ENCODE measurements around the gene GSPT1.

The GSPT1 gene

GRCh38 chr16:11868412-11868980 is 47.3 kb downstream of the GSPT1 start:
- ATAC-seq (ENCODE audit: insufficient read depth, low read depth) (no peak), DNase-seq (no peak)
- no peak overlapping the region for H3K27ac ChIP-seq (ENCODE audit: low read length)
- H2AFZ ChIP-seq (ENCODE audit: low read depth, low read length), result no peak overlapping the region
- 0 out of 2 replicates have a peak, but pooled peaks cover 4% of the 10 kb centered on the region for H4K20me1 ChIP-seq (ENCODE audit: insufficient read depth, low read length)
- H3K4me3 ChIP-seq (ENCODE audit: low read depth in 1 of 2, low read length in 2 of 2), result no peak overlapping the region
- no peak overlapping the region for H3K9ac ChIP-seq (ENCODE audit: low read depth, low read length)
- H3K36me3 ChIP-seq (ENCODE audit: insufficient read depth, low read length), result peaks cover 50% of the 10 kb centered on the region
- H3K4me1 ChIP-seq (ENCODE audit: insufficient read depth, low read length), result no peaks in the 10 kb centered on the region
- H3K4me2 ChIP-seq (ENCODE audit: insufficient read depth, low read length), result no peak overlapping the region
- peaks cover 6% of the 10 kb centered on the region for H3K79me2 ChIP-seq (ENCODE audit: insufficient read depth, low read length)
- H3K9me3 ChIP-seq (ENCODE audit: insufficient read depth, low read length, severe bottlenecking), result no peaks in the 10 kb centered on the region
- no peak for TF ChIP-seq CTCF (IDR thresholded peaks at IDR 0.05; ENCODE audit: borderline replicate concordance, extremely low read depth, low read length, poor library complexity, severe bottlenecking)
- no peak for TF ChIP-seq EZH2 (IDR thresholded peaks at IDR 0.05; ENCODE audit: borderline replicate concordance, low read depth, low read length, severe bottlenecking)
- no peaks in the 10 kb centered on the region for H3K27me3 ChIP-seq (ENCODE audit: insufficient read depth, low read length, poor library complexity)

DNA sequence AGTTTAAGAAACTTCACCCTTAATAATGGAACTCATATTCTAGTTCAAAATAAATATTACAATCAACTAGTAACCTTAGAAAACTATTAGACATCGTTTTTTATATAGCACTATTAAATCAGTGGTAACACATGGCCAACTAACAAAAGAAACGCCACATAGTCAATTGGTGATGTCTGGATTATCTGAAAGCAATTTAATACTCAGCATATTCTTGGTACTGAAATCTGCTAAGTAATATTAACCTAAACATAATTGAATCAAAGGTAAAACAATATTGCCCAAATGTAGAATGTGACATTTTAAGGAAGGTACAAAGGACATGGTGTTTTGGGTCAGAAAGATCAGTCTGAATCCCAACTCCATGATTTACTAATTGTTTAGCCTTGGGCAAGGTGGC is 53.3 kb downstream of the GSPT1 start:
- peaks cover 24% of the 10 kb centered on the region for H3K79me2 ChIP-seq (ENCODE audit: insufficient read depth, low read length)
- no peak overlapping the region for H3K4me3 ChIP-seq (ENCODE audit: low read depth in 1 of 2, low read length in 2 of 2)
- no peaks in the 10 kb centered on the region for H3K9me3 ChIP-seq (ENCODE audit: insufficient read depth, low read length, severe bottlenecking)
- H4K20me1 ChIP-seq (ENCODE audit: insufficient read depth, low read length), result no peaks in the 10 kb centered on the region; the same call in 1 of the 2 replicates
- H3K4me2 ChIP-seq (ENCODE audit: insufficient read depth, low read length), result no peak overlapping the region
- H3K4me1 ChIP-seq (ENCODE audit: insufficient read depth, low read length), result no peaks in the 10 kb centered on the region
- no peak overlapping the region for H2AFZ ChIP-seq (ENCODE audit: low read depth, low read length)
- DNase-seq (no peak), ATAC-seq (ENCODE audit: insufficient read depth, low read depth) (no peak)
- no peak for TF ChIP-seq EZH2 (IDR thresholded peaks at IDR 0.05; ENCODE audit: borderline replicate concordance, low read depth, low read length, severe bottlenecking)
- no peak for TF ChIP-seq CTCF (IDR thresholded peaks at IDR 0.05; ENCODE audit: borderline replicate concordance, extremely low read depth, low read length, poor library complexity, severe bottlenecking)
- H3K27me3 ChIP-seq (ENCODE audit: insufficient read depth, low read length, poor library complexity), result no peaks in the 10 kb centered on the region
- H3K9ac ChIP-seq (ENCODE audit: low read depth, low read length), result no peak overlapping the region
- H3K27ac ChIP-seq (ENCODE audit: low read length), result no peak overlapping the region
- H3K36me3 ChIP-seq (ENCODE audit: insufficient read depth, low read length), result no peaks in the 10 kb centered on the region; the same call in 1 of the 2 replicates

GRCh38 chr16:11857161-11857560 is 58.6 kb downstream of the GSPT1 start:
- Histone ChIP-seq H3K4me3 (ENCODE audit: low read depth in 1 of 2, low read length in 2 of 2) (no peak overlapping the region), H3K27ac (ENCODE audit: low read length) (no peak overlapping the region), H3K27me3 (ENCODE audit: insufficient read depth, low read length, poor library complexity) (no peaks in the 10 kb centered on the region), H3K4me1 (ENCODE audit: insufficient read depth, low read length) (peaks cover 22% of the 10 kb centered on the region), H3K9ac (ENCODE audit: low read depth, low read length) (no peak overlapping the region), H3K9me3 (ENCODE audit: insufficient read depth, low read length, severe bottlenecking) (no peaks in the 10 kb centered on the region), H2AFZ (ENCODE audit: low read depth, low read length) (no peak overlapping the region), H4K20me1 (ENCODE audit: insufficient read depth, low read length) (no peaks in the 10 kb centered on the region; the same call in 1 of the 2 replicates), H3K36me3 (ENCODE audit: insufficient read depth, low read length) (no peaks in the 10 kb centered on the region), H3K4me2 (ENCODE audit: insufficient read depth, low read length) (no peak overlapping the region), H3K79me2 (ENCODE audit: insufficient read depth, low read length) (peaks cover 73% of the 10 kb centered on the region)
- no peak for ATAC-seq (ENCODE audit: insufficient read depth, low read depth)
- TF ChIP-seq EZH2 (IDR thresholded peaks at IDR 0.05; ENCODE audit: borderline replicate concordance, low read depth, low read length, severe bottlenecking) (no peak), CTCF (IDR thresholded peaks at IDR 0.05; ENCODE audit: borderline replicate concordance, extremely low read depth, low read length, poor library complexity, severe bottlenecking) (no peak)
- DNase-seq, result no peak

All from DND-41 (cell line).